Measurements from ENCODE around the gene TRAPPC3.

The TRAPPC3 gene

GRCh38 chr1:36100376-36100775 lies 48.9 kb downstream of the TRAPPC3 start:
- DNase-seq (ENCODE audit: low read depth in 2 of 2): no peak

GRCh38 chr1:36099681-36100341 lies 49.5 kb downstream of the TRAPPC3 start:
- peak; percentile 72 to 77 for DNase-seq (ENCODE audit: low read depth in 2 of 2)

- DNase-seq (ENCODE audit: low read depth in 2 of 2): no peak
These were observed 50.5 kb downstream of the TRAPPC3 start for GRCh38 chr1:36098650-36099365.

- DNase-seq (ENCODE audit: low read depth in 2 of 2): no peak
These were observed 51.3 kb downstream of the TRAPPC3 start for GRCh38 chr1:36097693-36098585.

- DNase-seq (ENCODE audit: low read depth in 2 of 2): no peak
These were observed 52.5 kb downstream of the TRAPPC3 start for GRCh38 chr1:36096500-36097432.

- no peak for DNase-seq (ENCODE audit: low read depth in 2 of 2)
These were observed 53.4 kb downstream of the TRAPPC3 start for GRCh38 chr1:36095760-36096405.

GRCh38 chr1:36094621-36095061 lies 54.6 kb downstream of the TRAPPC3 start:
- DNase-seq (ENCODE audit: low read depth in 2 of 2): no peak

- DNase-seq (ENCODE audit: low read depth in 2 of 2): no peak
These were observed 55.4 kb downstream of the TRAPPC3 start for GRCh38 chr1:36093929-36094328.

GRCh38 chr1:36093226-36093625 lies 56.1 kb downstream of the TRAPPC3 start:
- DNase-seq (ENCODE audit: low read depth in 2 of 2): no peak

- no peak for DNase-seq (ENCODE audit: low read depth in 2 of 2)
These were observed 56.5 kb downstream of the TRAPPC3 start for GRCh38 chr1:36092798-36093185.

- DNase-seq (ENCODE audit: low read depth in 2 of 2): no peak
These were observed 57.0 kb downstream of the TRAPPC3 start for GRCh38 chr1:36092166-36092797.

- DNase-seq (ENCODE audit: low read depth in 2 of 2): no peak
These were observed 57.6 kb downstream of the TRAPPC3 start for GRCh38 chr1:36091698-36092097.

- DNase-seq (ENCODE audit: low read depth in 2 of 2): no peak
These were observed 58.1 kb downstream of the TRAPPC3 start for GRCh38 chr1:36091141-36091540.

- no peak for DNase-seq (ENCODE audit: low read depth in 2 of 2)
These were observed 59.7 kb downstream of the TRAPPC3 start for GRCh38 chr1:36089393-36090121.

- peak; percentile 87 to 89 for DNase-seq (ENCODE audit: low read depth in 2 of 2)
These were observed 60.5 kb downstream of the TRAPPC3 start, which contains the start of gene ADPRS for GRCh38 chr1:36088577-36089392. Gene ADPRS, plus strand, starts transcription at chr1:36088892. Its CDS starts 13 bp downstream, at chr1:36088905.

- no peak for DNase-seq (ENCODE audit: low read depth in 2 of 2)
These were observed 61.1 kb downstream of the TRAPPC3 start for GRCh38 chr1:36088265-36088576.

- DNase-seq (ENCODE audit: low read depth in 2 of 2): no peak
These were observed 61.8 kb downstream of the TRAPPC3 start for GRCh38 chr1:36087233-36088123.
